ENCODE measurements around the gene PDGFC. TPM values are rescaled to one million over a fixed set of nuclear protein-coding genes. Genes with fewer than 3 reads are reported as not detected.

The PDGFC gene
- total RNA-seq, 1 experiment from 2014 or later, result 33.1 TPM

GRCh38 chr4:156767911-156768415 lies 203.6 kb downstream of the PDGFC start:
- H3K27me3 ChIP-seq (ENCODE audit: insufficient read depth, low read depth), result no peaks in the 10 kb centered on the region
- no peaks in the 10 kb centered on the region for H3K79me2 ChIP-seq (ENCODE audit: low read depth)
- intact Hi-C loops (cut with micrococcal nuclease; ENCODE audit: unreplicated experiment), result no loop called here
- no peak overlapping the region for H2AFZ ChIP-seq
- no peak overlapping the region for H3K27ac ChIP-seq
- H3K4me2 ChIP-seq, result no peak overlapping the region
- DNase-seq, result no peak
- POLR2A ChIA-PET (ENCODE audit: unreplicated experiment), result no interaction called here
- no peaks in the 10 kb centered on the region for H3F3A ChIP-seq (ENCODE audit: insufficient read depth, low read depth)
- no peaks in the 10 kb centered on the region for H3K9me3 ChIP-seq (ENCODE audit: insufficient read depth, low read depth)
- no TSS peak for BruUV-seq (replicated peaks)
- TF ChIP-seq EZH2 (IDR thresholded peaks at IDR 0.05; ENCODE audit: low read depth) (no peak), CTCF (conservative IDR thresholded peaks at IDR 0.05) (no peak)
- no peaks in the 10 kb centered on the region for H4K20me1 ChIP-seq (ENCODE audit: insufficient read depth)
- H3K4me1 ChIP-seq (replicated peaks; ENCODE audit: insufficient read depth), result no peaks in the 10 kb centered on the region
- H3K9me2 ChIP-seq (ENCODE audit: insufficient read depth), result no peaks in the 10 kb centered on the region
- H3K4me3 ChIP-seq, result no peak overlapping the region
- CTCF ChIA-PET, result no interaction called here
- no peaks in the 10 kb centered on the region for H3K36me3 ChIP-seq (ENCODE audit: low read depth)

DNA sequence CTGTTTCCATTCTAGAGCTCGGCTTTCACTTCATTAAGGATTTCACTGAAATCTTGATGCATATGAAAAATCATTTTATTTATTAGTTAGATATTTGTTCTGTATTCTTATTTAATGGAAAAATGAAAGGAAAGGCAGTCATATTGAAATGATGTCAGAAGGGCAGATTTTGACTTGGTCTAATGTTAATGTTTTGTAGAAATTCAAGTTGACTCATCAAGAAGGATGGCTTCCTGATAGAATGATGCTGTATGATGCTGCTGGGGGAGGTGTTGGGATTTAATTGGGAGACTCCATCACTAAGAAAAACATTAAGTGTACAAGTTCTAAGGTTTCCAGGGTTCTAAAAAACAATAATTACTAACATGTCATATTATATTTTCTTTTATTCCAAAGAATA lies 204.8 kb downstream of the PDGFC start:
- Histone ChIP-seq H3K79me2 (ENCODE audit: low read depth) (no peaks in the 10 kb centered on the region), H3F3A (ENCODE audit: insufficient read depth, low read depth) (no peaks in the 10 kb centered on the region), H3K4me1 (replicated peaks; ENCODE audit: insufficient read depth) (no peaks in the 10 kb centered on the region), H3K27ac (no peak overlapping the region), H3K9me3 (ENCODE audit: insufficient read depth, low read depth) (no peaks in the 10 kb centered on the region), H2AFZ (no peak overlapping the region), H4K20me1 (ENCODE audit: insufficient read depth) (no peaks in the 10 kb centered on the region), H3K27me3 (ENCODE audit: insufficient read depth, low read depth) (no peaks in the 10 kb centered on the region), H3K36me3 (ENCODE audit: low read depth) (no peaks in the 10 kb centered on the region), H3K4me3 (no peak overlapping the region), H3K9me2 (ENCODE audit: insufficient read depth) (no peaks in the 10 kb centered on the region), H3K4me2 (no peak overlapping the region)
- TF ChIP-seq CTCF (conservative IDR thresholded peaks at IDR 0.05), result no peak
- no peak for TF ChIP-seq EZH2 (IDR thresholded peaks at IDR 0.05; ENCODE audit: low read depth)
- ChIA-PET POLR2A (ENCODE audit: unreplicated experiment) (no interaction called here), CTCF (no interaction called here)
- BruUV-seq (replicated peaks), result no TSS peak
- DNase-seq, result no peak
- intact Hi-C loops (cut with micrococcal nuclease; ENCODE audit: unreplicated experiment), result no loop called here

DNA sequence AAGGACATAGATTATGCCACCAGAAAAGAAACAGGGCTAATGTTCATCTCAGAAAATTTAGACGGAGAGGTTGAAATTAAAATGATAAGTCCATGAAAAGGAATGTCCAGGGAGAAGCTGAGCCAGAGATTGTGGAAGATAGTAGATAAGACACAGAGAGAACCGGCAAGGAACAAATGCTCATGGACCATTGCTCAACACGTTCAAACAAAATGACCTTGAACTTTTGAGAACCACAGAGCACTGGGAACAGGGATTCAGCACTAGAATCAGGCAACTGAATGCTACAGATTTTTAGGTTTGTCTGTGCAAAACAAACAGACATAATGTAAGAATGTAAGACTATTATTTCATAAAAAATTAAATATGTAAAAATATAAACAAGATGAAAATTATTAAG lies 206.3 kb downstream of the PDGFC start:
- DNase-seq, result no peak
- H3K4me2 ChIP-seq, result no peak overlapping the region
- H3K27ac ChIP-seq, result no peak overlapping the region
- no peaks in the 10 kb centered on the region for H3F3A ChIP-seq (ENCODE audit: insufficient read depth, low read depth)
- no peaks in the 10 kb centered on the region for H3K4me1 ChIP-seq (replicated peaks; ENCODE audit: insufficient read depth)
- H3K9me3 ChIP-seq (ENCODE audit: insufficient read depth, low read depth), result no peaks in the 10 kb centered on the region
- H3K27me3 ChIP-seq (ENCODE audit: insufficient read depth, low read depth), result no peaks in the 10 kb centered on the region
- H4K20me1 ChIP-seq (ENCODE audit: insufficient read depth), result no peaks in the 10 kb centered on the region
- TF ChIP-seq EZH2 (IDR thresholded peaks at IDR 0.05; ENCODE audit: low read depth) (no peak), CTCF (conservative IDR thresholded peaks at IDR 0.05) (no peak)
- intact Hi-C loops (cut with micrococcal nuclease; ENCODE audit: unreplicated experiment), result no loop called here
- H3K79me2 ChIP-seq (ENCODE audit: low read depth), result no peaks in the 10 kb centered on the region
- ChIA-PET CTCF (no interaction called here), POLR2A (ENCODE audit: unreplicated experiment) (interaction anchor here (0.6 kb wide), 1 partner anchor 211 kb away, joined by 4 read pairs; no protein-coding TSS in a partner anchor)
- no peak overlapping the region for H2AFZ ChIP-seq
- H3K36me3 ChIP-seq (ENCODE audit: low read depth), result no peaks in the 10 kb centered on the region
- no peaks in the 10 kb centered on the region for H3K9me2 ChIP-seq (ENCODE audit: insufficient read depth)
- no peak overlapping the region for H3K4me3 ChIP-seq
- BruUV-seq (replicated peaks), result no TSS peak

Measured in PC-9 (cell line).